ENCODE measurements around the gene PDGFC. TPM values are rescaled to one million over a fixed set of nuclear protein-coding genes. Genes with fewer than 3 reads are reported as not detected.

Gene PDGFC
- total RNA-seq, 1 donor: 145 TPM

DNA sequence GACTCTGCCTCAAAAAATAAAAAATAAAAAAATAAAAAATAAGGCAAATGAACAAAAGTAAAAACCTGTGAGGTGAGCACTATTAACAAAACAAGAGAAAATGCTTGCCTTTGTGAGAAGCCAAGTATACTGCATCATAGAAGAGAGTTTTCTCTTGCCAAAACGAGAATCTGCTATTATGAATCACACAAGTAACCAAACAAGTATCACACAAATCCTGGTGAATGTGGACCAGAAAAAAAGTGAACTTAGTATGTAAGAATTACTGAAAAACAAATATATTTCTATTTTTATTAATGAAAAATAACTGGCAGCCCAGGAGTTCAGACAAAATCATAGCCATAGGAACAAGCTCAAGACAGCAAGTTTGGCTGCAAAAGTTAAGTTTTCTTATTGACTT, 193.5 kb downstream of the PDGFC start:
- Histone ChIP-seq H3K4me1 (ENCODE audit: insufficient read depth, low read length) (peaks cover 82% of the 10 kb centered on the region), H3K36me3 (ENCODE audit: insufficient read depth, low read length) (peaks cover 3% of the 10 kb centered on the region), H2AFZ (ENCODE audit: low read length) (no peak overlapping the region), H4K20me1 (ENCODE audit: insufficient read depth, low read length) (no peaks in the 10 kb centered on the region), H3K27ac (ENCODE audit: low read depth, low read length) (peak overlapping the region; percentile 90), H3K4me3 (ENCODE audit: insufficient read depth, low read length) (no peak overlapping the region), H3K79me2 (ENCODE audit: insufficient read depth, low read length) (peaks cover 52% of the 10 kb centered on the region), H3K27me3 (ENCODE audit: insufficient read depth, low read length) (no peaks in the 10 kb centered on the region), H3K4me2 (ENCODE audit: insufficient read depth, low read length) (no peak overlapping the region), H3K9me3 (ENCODE audit: low read depth, low read length) (no peaks in the 10 kb centered on the region)
- DNase-seq (ENCODE audit: insufficient read length, low spot score, missing footprints): no peak
- TF ChIP-seq, protein P1, sequence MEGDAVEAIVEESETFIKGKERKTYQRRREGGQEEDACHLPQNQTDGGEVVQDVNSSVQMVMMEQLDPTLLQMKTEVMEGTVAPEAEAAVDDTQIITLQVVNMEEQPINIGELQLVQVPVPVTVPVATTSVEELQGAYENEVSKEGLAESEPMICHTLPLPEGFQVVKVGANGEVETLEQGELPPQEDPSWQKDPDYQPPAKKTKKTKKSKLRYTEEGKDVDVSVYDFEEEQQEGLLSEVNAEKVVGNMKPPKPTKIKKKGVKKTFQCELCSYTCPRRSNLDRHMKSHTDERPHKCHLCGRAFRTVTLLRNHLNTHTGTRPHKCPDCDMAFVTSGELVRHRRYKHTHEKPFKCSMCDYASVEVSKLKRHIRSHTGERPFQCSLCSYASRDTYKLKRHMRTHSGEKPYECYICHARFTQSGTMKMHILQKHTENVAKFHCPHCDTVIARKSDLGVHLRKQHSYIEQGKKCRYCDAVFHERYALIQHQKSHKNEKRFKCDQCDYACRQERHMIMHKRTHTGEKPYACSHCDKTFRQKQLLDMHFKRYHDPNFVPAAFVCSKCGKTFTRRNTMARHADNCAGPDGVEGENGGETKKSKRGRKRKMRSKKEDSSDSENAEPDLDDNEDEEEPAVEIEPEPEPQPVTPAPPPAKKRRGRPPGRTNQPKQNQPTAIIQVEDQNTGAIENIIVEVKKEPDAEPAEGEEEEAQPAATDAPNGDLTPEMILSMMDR (IDR thresholded peaks at IDR 0.05; ENCODE audit: extremely low read depth, low read depth, low read length): no peak

DNA sequence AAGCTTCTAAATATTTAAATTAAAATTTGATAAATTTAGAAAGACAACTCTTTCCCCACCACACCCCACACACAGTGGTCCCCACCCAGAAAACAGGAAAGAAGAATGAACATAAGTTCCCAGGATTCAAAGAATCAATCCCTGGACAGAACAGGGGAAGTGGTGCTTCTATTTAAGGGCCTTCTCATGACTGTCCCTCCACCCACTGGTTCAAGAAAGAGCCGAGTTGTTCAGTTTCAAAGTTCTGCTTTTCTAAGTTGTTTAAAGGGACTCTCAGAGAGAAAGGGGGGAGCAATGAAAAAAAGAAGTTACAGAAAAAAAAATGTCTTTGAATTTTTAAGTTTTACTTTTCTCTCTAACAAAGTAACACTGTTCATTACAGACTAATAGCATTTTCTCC, 195.8 kb downstream of the PDGFC start:
- peaks cover 90% of the 10 kb centered on the region for H3K4me1 ChIP-seq (ENCODE audit: insufficient read depth, low read length)
- no peak overlapping the region for H3K4me3 ChIP-seq (ENCODE audit: insufficient read depth, low read length)
- TF ChIP-seq, protein P1 (IDR thresholded peaks at IDR 0.05; ENCODE audit: extremely low read depth, low read depth, low read length): no peak
- peaks cover 35% of the 10 kb centered on the region for H3K79me2 ChIP-seq (ENCODE audit: insufficient read depth, low read length)
- no peaks in the 10 kb centered on the region for H3K27me3 ChIP-seq (ENCODE audit: insufficient read depth, low read length)
- no peaks in the 10 kb centered on the region for H3K9me3 ChIP-seq (ENCODE audit: low read depth, low read length)
- no peak for DNase-seq (ENCODE audit: insufficient read length, low spot score, missing footprints)
- H3K36me3 ChIP-seq (ENCODE audit: insufficient read depth, low read length): peaks cover 3% of the 10 kb centered on the region
- H2AFZ ChIP-seq (ENCODE audit: low read length): no peak overlapping the region
- no peaks in the 10 kb centered on the region for H4K20me1 ChIP-seq (ENCODE audit: insufficient read depth, low read length)
- peak overlapping the region; percentile 98 for H3K27ac ChIP-seq (ENCODE audit: low read depth, low read length)
- peak overlapping the region; percentile 80 for H3K4me2 ChIP-seq (ENCODE audit: insufficient read depth, low read length)

DNA sequence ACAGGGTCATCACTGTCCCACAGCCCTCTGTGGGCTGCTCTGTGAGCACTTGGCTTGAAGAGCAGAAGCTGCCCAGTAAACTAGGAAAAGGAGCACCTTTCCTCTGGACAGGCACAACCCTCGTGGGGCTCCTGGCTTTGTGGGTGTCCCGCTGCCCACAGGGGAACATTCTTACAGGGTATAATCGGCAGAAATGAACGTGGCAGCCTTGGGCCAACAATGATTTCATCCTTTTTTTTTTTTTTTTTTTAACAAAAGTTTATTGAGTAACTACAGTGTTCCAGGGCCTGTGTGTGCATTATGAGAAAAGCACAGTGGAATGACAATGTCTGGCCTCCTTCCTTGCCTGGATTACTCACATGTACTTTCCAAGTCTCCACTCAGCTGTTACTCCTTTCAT, 197.2 kb downstream of the PDGFC start:
- Histone ChIP-seq H3K9me3 (ENCODE audit: low read depth, low read length) (no peaks in the 10 kb centered on the region), H3K79me2 (ENCODE audit: insufficient read depth, low read length) (peaks cover 35% of the 10 kb centered on the region), H3K4me3 (ENCODE audit: insufficient read depth, low read length) (peak overlapping the region; percentile 49), H3K36me3 (ENCODE audit: insufficient read depth, low read length) (peaks cover 3% of the 10 kb centered on the region), H4K20me1 (ENCODE audit: insufficient read depth, low read length) (no peaks in the 10 kb centered on the region), H2AFZ (ENCODE audit: low read length) (no peak overlapping the region), H3K27me3 (ENCODE audit: insufficient read depth, low read length) (no peaks in the 10 kb centered on the region), H3K4me2 (ENCODE audit: insufficient read depth, low read length) (peak overlapping the region; percentile 80), H3K4me1 (ENCODE audit: insufficient read depth, low read length) (peaks cover 84% of the 10 kb centered on the region), H3K27ac (ENCODE audit: low read depth, low read length) (peak overlapping the region; percentile 98)
- TF ChIP-seq, protein P1 (IDR thresholded peaks at IDR 0.05; ENCODE audit: extremely low read depth, low read depth, low read length): no peak
- DNase-seq (ENCODE audit: insufficient read length, low spot score, missing footprints): no peak

- Histone ChIP-seq H2AFZ (ENCODE audit: low read length) (no peak overlapping the region), H3K36me3 (ENCODE audit: insufficient read depth, low read length) (peaks cover 3% of the 10 kb centered on the region), H3K79me2 (ENCODE audit: insufficient read depth, low read length) (peaks cover 35% of the 10 kb centered on the region), H3K4me2 (ENCODE audit: insufficient read depth, low read length) (peak overlapping the region; percentile 80), H3K9me3 (ENCODE audit: low read depth, low read length) (no peaks in the 10 kb centered on the region), H3K4me3 (ENCODE audit: insufficient read depth, low read length) (peak overlapping the region; percentile 49), H3K27me3 (ENCODE audit: insufficient read depth, low read length) (no peaks in the 10 kb centered on the region), H4K20me1 (ENCODE audit: insufficient read depth, low read length) (no peaks in the 10 kb centered on the region), H3K4me1 (ENCODE audit: insufficient read depth, low read length) (peaks cover 78% of the 10 kb centered on the region), H3K27ac (ENCODE audit: low read depth, low read length) (peak overlapping the region; percentile 98)
- DNase-seq (ENCODE audit: insufficient read length, low spot score, missing footprints): no peak
- TF ChIP-seq, protein P1 (IDR thresholded peaks at IDR 0.05; ENCODE audit: extremely low read depth, low read depth, low read length): no peak
Observed at GRCh38 chr4:156773648-156774357, 197.8 kb downstream of the PDGFC start.
